Measurements from ENCODE around the gene RACGAP1.

The RACGAP1 gene

DNA sequence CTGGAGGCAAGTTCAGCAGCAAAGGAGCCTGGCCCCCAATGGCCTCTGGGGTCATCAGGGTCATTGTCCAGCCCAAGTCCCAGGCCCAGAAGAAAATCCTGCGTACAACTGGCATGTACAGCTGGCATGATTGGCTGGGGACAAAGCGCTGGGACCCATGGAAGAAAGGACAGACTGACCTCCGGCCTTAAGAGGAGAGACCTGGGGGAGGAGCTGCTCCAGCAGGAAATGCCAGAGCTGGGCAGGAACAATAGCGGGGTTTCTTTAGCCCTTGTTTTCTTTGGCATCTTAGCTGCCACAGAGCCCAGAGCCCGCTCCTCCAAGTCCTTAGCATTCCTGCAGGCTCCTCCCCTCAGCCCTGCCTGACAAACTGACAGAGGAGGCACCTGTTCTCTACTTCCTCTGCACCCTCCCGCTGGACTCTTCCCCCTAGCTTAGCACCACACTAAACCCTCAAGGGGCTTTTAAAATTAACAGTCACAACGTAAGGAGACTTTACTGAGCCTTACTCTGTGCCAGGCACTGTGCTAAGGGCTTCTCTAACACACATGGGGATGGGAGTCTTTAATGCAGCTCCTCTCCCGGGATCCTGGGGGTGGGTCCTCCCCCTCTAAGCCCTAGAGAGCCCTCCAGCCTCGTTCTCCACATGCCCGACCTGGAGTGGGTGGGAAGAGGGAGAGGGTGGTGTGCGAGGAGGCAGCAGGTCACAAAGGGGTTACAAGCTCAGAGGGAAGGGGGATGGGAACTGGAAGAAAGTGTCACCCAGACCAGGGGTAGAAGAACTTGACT lies 65.4 kb downstream of the RACGAP1 start:
- in situ Hi-C loops (cut with HindIII; ENCODE audit: low sequenced_read_pairs): no loop called here

DNA sequence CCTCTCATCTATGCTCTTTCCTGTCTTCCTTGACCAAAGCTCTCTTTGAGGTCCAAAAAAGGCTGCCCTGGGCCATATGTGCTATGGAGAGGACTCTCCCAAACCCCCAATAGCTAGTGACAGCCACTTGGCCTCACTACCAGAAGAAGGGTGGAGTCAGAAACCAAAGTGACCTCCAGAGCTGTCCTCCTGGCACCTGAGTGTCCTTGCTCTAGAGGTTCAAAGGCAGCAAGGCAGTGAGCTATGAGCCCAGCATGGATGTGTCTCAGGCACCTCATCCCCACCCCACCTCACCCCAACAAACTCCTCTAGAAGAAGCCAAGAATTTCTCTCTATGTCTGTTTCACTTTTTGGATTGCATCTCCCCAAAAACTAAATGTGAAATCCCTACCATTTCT lies 67.7 kb downstream of the RACGAP1 start:
- in situ Hi-C loops (cut with HindIII; ENCODE audit: low sequenced_read_pairs): no loop called here

GRCh38 chr12:49956663-49957569 lies 68.4 kb downstream of the RACGAP1 start:
- in situ Hi-C loops (cut with HindIII; ENCODE audit: low sequenced_read_pairs): no loop called here

DNA sequence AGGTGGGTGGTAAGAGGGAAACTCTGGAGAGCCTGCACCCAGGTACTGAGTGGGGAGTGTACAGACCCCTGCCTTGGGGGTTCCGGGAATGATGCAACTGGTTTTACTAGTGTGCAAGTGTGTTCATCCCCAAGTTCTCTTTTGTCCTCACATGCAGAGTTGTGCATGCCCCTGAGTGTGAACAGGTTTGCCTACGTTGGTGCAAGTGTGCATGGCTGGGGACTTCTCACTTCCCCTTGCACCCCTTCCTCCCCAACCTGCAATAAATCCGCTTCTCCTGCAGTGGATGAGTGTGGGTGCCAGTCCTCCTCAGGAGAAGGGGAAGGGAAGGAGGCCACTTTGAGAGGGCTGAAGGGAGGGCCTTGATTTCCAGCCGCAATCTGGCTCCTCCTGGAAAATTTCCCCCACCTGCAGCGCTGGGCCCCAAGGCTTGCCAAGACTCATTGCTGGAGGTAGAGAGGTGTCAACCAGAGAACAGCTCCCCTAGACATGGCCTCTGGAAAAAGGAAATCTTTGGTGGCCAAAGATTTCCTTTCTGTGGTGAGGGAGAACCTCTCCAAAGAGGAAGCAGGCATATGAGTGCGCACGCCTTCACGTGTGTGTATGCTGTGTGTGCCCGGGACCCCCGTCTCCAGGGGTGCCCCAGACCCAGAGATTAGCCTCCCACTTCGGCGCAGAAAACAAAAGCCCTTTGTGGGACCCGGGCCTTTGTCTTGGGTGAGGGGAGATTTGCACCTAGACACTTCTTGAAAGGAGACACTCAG lies 69.2 kb downstream of the RACGAP1 start:
- in situ Hi-C loops (cut with HindIII; ENCODE audit: low sequenced_read_pairs): no loop called here

- in situ Hi-C loops (cut with HindIII; ENCODE audit: low sequenced_read_pairs): loop anchor here (5.0 kb wide), 1 partner anchor 63 kb away; no protein-coding TSS in a partner anchor
Measured at GRCh38 chr12:49954863-49955830, 70.1 kb downstream of the RACGAP1 start.

DNA sequence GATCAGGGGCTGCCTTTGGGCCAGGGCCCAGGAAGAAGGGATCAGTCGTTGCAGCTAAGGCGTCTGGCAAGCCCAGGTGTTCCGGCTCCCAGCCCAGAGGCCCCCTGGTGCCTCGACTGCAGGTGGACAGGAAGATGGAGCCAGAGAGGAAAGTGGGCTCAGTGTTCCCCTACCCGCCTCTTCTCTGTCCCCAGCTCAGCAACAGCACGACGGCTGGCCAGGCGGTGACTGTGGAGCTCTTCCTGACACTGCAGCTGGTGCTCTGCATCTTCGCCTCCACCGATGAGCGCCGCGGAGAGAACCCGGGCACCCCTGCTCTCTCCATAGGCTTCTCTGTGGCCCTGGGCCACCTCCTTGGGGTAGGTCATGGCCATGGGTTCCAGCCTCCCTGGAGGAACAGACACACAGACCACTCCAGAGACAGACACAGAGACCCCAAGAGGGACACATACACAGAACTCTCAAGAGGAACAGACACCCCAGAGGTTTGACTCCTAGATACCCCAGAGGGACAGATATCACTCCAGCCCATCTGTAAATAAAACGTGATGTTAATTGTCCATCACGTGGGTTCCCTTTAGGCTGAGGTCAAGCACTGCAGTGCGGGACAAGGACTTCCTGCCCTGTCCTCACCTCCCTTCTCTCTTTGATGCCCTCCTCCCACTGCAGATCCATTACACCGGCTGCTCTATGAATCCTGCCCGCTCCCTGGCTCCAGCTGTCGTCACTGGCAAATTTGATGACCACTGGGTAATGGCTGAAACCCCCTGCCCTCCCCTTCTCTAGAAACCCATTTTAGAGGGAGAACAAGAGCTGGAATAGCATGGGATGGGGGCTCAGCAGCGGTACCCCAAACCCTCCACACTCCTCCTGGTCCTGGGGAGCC lies 71.1 kb downstream of the RACGAP1 start:
- in situ Hi-C loops (cut with HindIII; ENCODE audit: low sequenced_read_pairs): loop anchor here (5.0 kb wide), 1 partner anchor 62 kb away; no protein-coding TSS in a partner anchor

- in situ Hi-C loops (cut with HindIII; ENCODE audit: low sequenced_read_pairs): loop anchor here (5.0 kb wide), 1 partner anchor 61 kb away; no protein-coding TSS in a partner anchor
Measured at GRCh38 chr12:49953151-49953550, 72.1 kb downstream of the RACGAP1 start.

GRCh38 chr12:49952391-49953055 lies 72.8 kb downstream of the RACGAP1 start:
- in situ Hi-C loops (cut with HindIII; ENCODE audit: low sequenced_read_pairs): loop anchor here (5.0 kb wide), 1 partner anchor 60 kb away; no protein-coding TSS in a partner anchor

- in situ Hi-C loops (cut with HindIII; ENCODE audit: low sequenced_read_pairs): loop anchor here (5.0 kb wide), 1 partner anchor 59 kb away; no protein-coding TSS in a partner anchor
Measured at GRCh38 chr12:49951411-49952240, 73.7 kb downstream of the RACGAP1 start.

GRCh38 chr12:49950273-49951251 lies 74.7 kb downstream of the RACGAP1 start, which contains the start of gene AQP2:
TSS of gene AQP2 (plus strand) at chr12:49950737. CDS start at chr12:49950831, 94 bp downstream.
- in situ Hi-C loops (cut with HindIII; ENCODE audit: low sequenced_read_pairs): loop anchor here (5.0 kb wide), 1 partner anchor 58 kb away; no protein-coding TSS in a partner anchor

DNA sequence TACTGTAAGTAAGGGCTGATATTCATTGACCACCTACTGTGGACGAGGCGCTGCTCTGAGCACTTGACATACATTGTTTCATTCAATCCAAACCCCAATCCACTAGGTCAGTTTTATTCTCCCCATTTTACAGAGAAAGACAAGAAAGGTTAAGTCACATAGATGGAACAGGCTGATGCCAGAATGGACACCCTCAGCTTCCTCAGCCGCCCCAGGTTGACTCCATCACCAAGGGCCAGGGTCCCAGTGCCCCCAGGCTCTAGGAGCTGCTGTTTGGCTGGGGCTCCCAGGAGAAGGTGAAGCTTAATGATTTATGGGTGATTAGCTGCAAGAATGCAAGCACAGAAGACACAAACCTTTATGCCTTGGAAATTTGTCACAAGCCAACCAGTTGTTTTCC lies 75.4 kb downstream of the RACGAP1 start:
- in situ Hi-C loops (cut with HindIII; ENCODE audit: low sequenced_read_pairs): loop anchor here (5.0 kb wide), 1 partner anchor 58 kb away; no protein-coding TSS in a partner anchor

DNA sequence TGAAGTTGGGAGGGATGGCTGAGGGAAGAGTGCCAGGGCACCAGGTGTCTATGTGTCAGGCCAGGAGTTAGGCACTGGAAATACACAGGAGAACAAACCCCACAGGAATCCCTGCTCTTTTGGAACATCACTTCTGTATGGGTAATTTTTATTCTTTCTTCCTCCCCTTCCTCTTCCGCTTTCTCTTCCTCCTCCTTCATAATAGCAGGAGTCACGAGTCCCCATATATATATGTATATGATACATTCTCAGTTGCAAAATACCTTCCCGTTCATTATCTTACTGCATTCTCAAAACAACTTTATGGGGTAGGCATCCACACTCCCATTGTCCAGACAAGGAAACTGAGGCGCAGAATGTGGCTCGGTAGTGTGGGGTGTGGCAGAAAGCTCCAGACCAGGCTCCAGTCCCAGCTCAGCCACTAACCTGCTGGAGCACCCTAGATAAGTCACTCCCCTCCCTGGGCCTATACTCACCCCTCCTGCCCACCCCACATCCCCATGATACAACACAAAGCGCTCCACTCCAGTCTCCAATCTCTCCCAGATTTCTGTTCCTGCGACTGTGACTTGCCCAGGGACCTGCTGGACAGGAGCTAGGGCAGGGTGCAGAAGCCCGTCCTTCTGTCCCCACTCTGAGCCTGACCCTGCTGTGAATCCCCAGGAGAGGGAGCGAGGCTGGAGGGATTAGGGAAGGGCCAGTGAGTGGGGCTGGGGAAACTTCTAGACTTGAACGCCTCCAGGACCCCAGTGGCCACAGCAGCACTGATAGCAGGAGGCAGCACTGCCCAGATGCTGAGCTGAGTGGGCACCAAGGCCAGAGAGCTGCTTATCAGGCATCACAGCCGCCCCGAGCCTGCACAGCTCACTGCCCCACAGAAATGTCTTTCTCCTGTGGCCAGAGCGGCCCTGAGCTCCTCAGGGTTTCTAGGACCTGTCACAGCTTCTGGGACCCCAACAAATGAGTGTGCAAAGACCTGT lies 76.1 kb downstream of the RACGAP1 start:
- in situ Hi-C loops (cut with HindIII; ENCODE audit: low sequenced_read_pairs): no loop called here

DNA sequence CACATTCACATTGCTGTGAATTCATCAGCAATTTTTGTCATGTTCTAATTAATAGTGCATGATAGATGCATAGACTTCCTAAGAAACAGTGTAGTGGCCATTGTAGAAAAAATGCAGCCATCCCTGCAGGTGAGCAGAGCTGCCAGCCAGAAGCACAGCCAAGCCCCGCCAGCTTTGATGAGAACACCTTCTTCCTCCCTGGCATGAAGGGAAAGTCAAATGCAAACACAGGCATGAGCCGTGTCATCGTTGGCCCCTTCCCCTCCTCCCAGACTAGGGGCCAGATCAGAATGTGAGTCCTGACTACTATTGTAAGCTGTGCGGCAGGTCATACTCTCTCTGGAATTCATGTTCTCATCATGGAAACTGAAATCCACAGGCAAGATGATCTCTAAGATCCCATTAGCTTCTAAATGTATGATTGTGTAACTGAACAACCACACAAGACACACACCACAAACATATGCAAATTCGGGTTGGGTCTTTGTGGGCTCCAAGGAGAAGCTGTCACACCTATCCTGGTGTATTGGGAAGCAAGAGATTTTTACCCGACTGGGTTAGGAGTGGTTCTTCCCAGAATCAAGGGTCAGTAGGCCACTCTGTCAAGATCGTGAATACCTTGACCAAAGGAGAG lies 77.6 kb downstream of the RACGAP1 start:
- in situ Hi-C loops (cut with HindIII; ENCODE audit: low sequenced_read_pairs): no loop called here

GRCh38 chr12:49946497-49946896 lies 78.8 kb downstream of the RACGAP1 start:
- in situ Hi-C loops (cut with HindIII; ENCODE audit: low sequenced_read_pairs): no loop called here
